K562 (cell line): ENCODE data around the gene ZNF584. TPM values are rescaled to one million over a fixed set of nuclear protein-coding genes. Genes with fewer than 3 reads are reported as not detected.

Experiments used
- CREB3 ChIP-seq: fragments of 450-650 bp; conservative IDR thresholded peaks from 2 replicates; pipeline ENCODE4 v1.6.1; 2016; ENCODE audit warnings: missing genetic modification characterization, low read depth, mild to moderate bottlenecking, missing compliant biosample characterization, moderate library complexity
- GMEB1 ChIP-seq: fragments of 250-450 bp; sonication (Bioruptor Pico); IDR thresholded peaks from 2 replicates; pipeline ENCODE4 v1.4.0; 2020; ENCODE audit warnings: mild to moderate bottlenecking
- GTF3C2 ChIP-seq: IDR thresholded peaks from 3 replicates; pipeline ENCODE4 v1.6.1; 2011; ENCODE audit warnings: borderline replicate concordance, mild to moderate bottlenecking, moderate library complexity; ENCODE audit not compliant: insufficient read length; ENCODE audit errors: extremely low read depth
- L3MBTL2 ChIP-seq: fragments of 450-650 bp; IDR thresholded peaks from 2 replicates; pipeline ENCODE4 v1.6.1; 2016; ENCODE audit warnings: mild to moderate bottlenecking, moderate library complexity
- RAD21 ChIP-seq, 2 experiments: fragments of 250-450 bp in 1 of 2; fragments of 450-650 bp in 1 of 2; sonication (Bioruptor Pico) in 1 of 2; formaldehyde crosslinking in 1 of 2; IDR thresholded peaks in 1 of 2; conservative IDR thresholded peaks in 1 of 2; 2 replicates each; pipeline versions ENCODE4 v1.4.0 to v1.8.0; 2020 to 2022; ENCODE audit warnings: mild to moderate bottlenecking in 2 of 2, moderate library complexity in 1 of 2
- TCFL5 ChIP-seq: fragments of 250-450 bp; sonication (Bioruptor Pico); conservative IDR thresholded peaks from 2 replicates; pipeline ENCODE4 v1.6.1; 2021; ENCODE audit warnings: mild to moderate bottlenecking, moderate library complexity, matching md5 sums
- TSHZ1 ChIP-seq: fragments of 250-450 bp; sonication (Bioruptor Pico); IDR thresholded peaks from 2 replicates; pipeline ENCODE4 v1.4.0; 2020; ENCODE audit warnings: mild to moderate bottlenecking, moderate library complexity
- U2AF1 ChIP-seq: fragments of 200-400 bp; formaldehyde crosslinking; optimal IDR thresholded peaks from 2 replicates; pipeline ENCODE3; 2017; ENCODE audit warnings: mild to moderate bottlenecking, low read depth, low read length, moderate library complexity
- ZBTB11 ChIP-seq, 3 experiments: fragments of 200-800 bp in 1 of 3; fragments of 250-450 bp in 1 of 3; fragments of 450-650 bp in 1 of 3; sonication (Bioruptor Pico) in 1 of 3; sonication (Bioruptor generic) in 1 of 3; formaldehyde crosslinking in 1 of 3; IDR thresholded peaks; 2 replicates each; pipeline versions ENCODE4 v1.6.1 to v1.8.0; 2016 to 2022; ENCODE audit warnings: mild to moderate bottlenecking in 2 of 3, missing genetic modification characterization in 2 of 3, missing compliant biosample characterization in 1 of 3, moderate library complexity in 1 of 3
- ZFX ChIP-seq: sonication (generic); formaldehyde crosslinking; IDR thresholded peaks from 2 replicates; pipeline ENCODE4 v1.8.0; 2022; ENCODE audit warnings: mild to moderate bottlenecking, missing genetic modification reagents, moderate library complexity
- polyA plus RNA-seq, 8 experiments: library from polyadenylated mRNA; depleted of rRNA in 4 of 8; stranded (reverse) in 5 of 8; unstranded in 3 of 8; fragments of >200 nt; fragmentation: Nextera tagmentation in 2 of 8; fragmentation: Illumina TruSeq in 1 of 8; extraction: Ambion mirVana in 2 of 8; extraction: Trizol in 1 of 8; gene quantifications; 2 replicates each; pipeline versions ENCODE4 v1.2.1 to v1.2.3, GENCODE V29; 2011 to 2014; ENCODE audit warnings: inconsistent platforms in 1 of 8, missing spikeins in 1 of 8
- total RNA-seq, 7 experiments: library from RNA; depleted of rRNA in 6 of 7; stranded (reverse); fragments of >200 nt in 6 of 7; fragmentation: Illumina TruSeq in 2 of 7; extraction: Trizol in 2 of 7; gene quantifications; 2 replicates each; pipeline versions ENCODE4 v1.2.1 to v1.2.3, GENCODE V29; 2011 to 2021; ENCODE audit warnings: low replicate concordance in 1 of 7

The ZNF584 gene
- total and polyA plus RNA-seq, 9 of the 15 experiments (the other 6 are each of a cell fraction or from before 2014, with no cell fraction given) = 5.8 to 43.4 (median 24.6) TPM

GRCh38 chr19:58386576-58387337, 21.7 kb upstream of the ZNF584 start, which contains the start of gene RPS5 (continued):
- TF ChIP-seq TSHZ1 (CRISPR knock-in tag) = no peak
- TF ChIP-seq U2AF1 = no peak
- peak in 1 of 3 experiments; percentile 87; a peak in 2 of 6 replicates for TF ChIP-seq ZBTB11 (CRISPR knock-in tag; IDR thresholded peaks at IDR 0.05)
- no peak; a peak in 1 of 4 replicates for TF ChIP-seq RAD21 (CRISPR knock-in tag; conservative IDR thresholded peaks at IDR 0.05 in 1 of 2, IDR thresholded peaks at IDR 0.05 in 1 of 2)
- TF ChIP-seq GTF3C2 = no peak
- peak; percentile 95 for TF ChIP-seq GMEB1 (CRISPR knock-in tag)
- TF ChIP-seq L3MBTL2 = peak; percentile 95
- TF ChIP-seq TCFL5 (CRISPR knock-in tag) = no peak
- peak; percentile 97 for TF ChIP-seq ZFX (CRISPR knock-in tag)
- no peak; the same call in 1 of the 2 replicates for TF ChIP-seq CREB3
